Erythroblast (primary cell): Measurements from ENCODE around the gene NOX1.
"Not testable (repeated sequence)": the region's sequence is repeated elsewhere in the genome, so short reads cannot be mapped to it uniquely, and the experiment has no call there.

ENCODE experiments used
- DNase-seq, 2 experiments: peaks; one replicate each; lab custom pipeline; 2025; lab: John Stamatoyannopoulos, UW
- GATA1 ChIP-seq: IDR thresholded peaks from 2 replicates; pipeline ENCODE4 v1.6.1; 2011; ENCODE audit warnings: low read depth, mild to moderate bottlenecking, control low read depth, low read length, moderate library complexity
- POLR2A ChIP-seq: IDR thresholded peaks from 2 replicates; pipeline ENCODE4 v1.6.1; 2011; ENCODE audit warnings: mild to moderate bottlenecking, low read length

NOX1 gene

GRCh38 chrX:100852810-100853209, 21.3 kb downstream of the NOX1 start:
- no peak for DNase-seq
- TF ChIP-seq POLR2A, result no peak
- TF ChIP-seq GATA1, result no peak

- TF ChIP-seq POLR2A, result no peak
- TF ChIP-seq GATA1, result no peak
These were observed 23.8 kb downstream of the NOX1 start for GRCh38 chrX:100850317-100850716.

GRCh38 chrX:100831219-100831946, 42.8 kb downstream of the NOX1 start:
- no peak for TF ChIP-seq POLR2A
- no peak for TF ChIP-seq GATA1
- no peak for DNase-seq

More at GRCh38 chrX:100850317-100850716, 23.8 kb downstream of the NOX1 start:
- DNase-seq, result no peak

- TF ChIP-seq POLR2A (no peak), GATA1 (no peak)
- no peak for DNase-seq
These were observed 43.6 kb downstream of the NOX1 start for GRCh38 chrX:100830547-100830946.

GRCh38 chrX:100830143-100830542, 44.0 kb downstream of the NOX1 start:
- no peak for DNase-seq
- TF ChIP-seq POLR2A, result no peak
- TF ChIP-seq GATA1, result no peak

- DNase-seq, result no peak
- TF ChIP-seq POLR2A, result no peak
- TF ChIP-seq GATA1, result no peak
These were observed 44.4 kb downstream of the NOX1 start for GRCh38 chrX:100829730-100830129.

GRCh38 chrX:100819837-100820666, 54.1 kb downstream of the NOX1 start, which contains the start of gene CSTF2:
TSS of gene CSTF2 (plus strand) at chrX:100820391. CDS start at chrX:100820417, 26 bp downstream.
- TF ChIP-seq POLR2A, result peak; percentile 66
- no peak for TF ChIP-seq GATA1
- peak; percentile 89 to 91 for DNase-seq

GRCh38 chrX:100819534-100819836, 54.7 kb downstream of the NOX1 start:
- DNase-seq, result no peak
- TF ChIP-seq GATA1 (no peak), POLR2A (no peak)

GRCh38 chrX:100817340-100817739, 56.8 kb downstream of the NOX1 start:
- TF ChIP-seq GATA1, result no peak
- no peak for TF ChIP-seq POLR2A
- DNase-seq, result no peak

GRCh38 chrX:100812216-100813158, 61.7 kb downstream of the NOX1 start:
- TF ChIP-seq POLR2A (no peak), GATA1 (no peak)

GRCh38 chrX:100808265-100808664, 65.9 kb downstream of the NOX1 start:
- DNase-seq, result not testable (repeated sequence)

More at GRCh38 chrX:100812216-100813158, 61.7 kb downstream of the NOX1 start:
- no peak for DNase-seq

- no peak for TF ChIP-seq POLR2A
- TF ChIP-seq GATA1, result no peak
- no peak for DNase-seq
These were observed 69.4 kb downstream of the NOX1 start for GRCh38 chrX:100804780-100805179.

- TF ChIP-seq GATA1 (no peak), POLR2A (no peak)
- DNase-seq, result no peak
These were observed 71.3 kb downstream of the NOX1 start for GRCh38 chrX:100802843-100803242.

GRCh38 chrX:100798484-100799214, 75.5 kb downstream of the NOX1 start:
- no peak for DNase-seq
- TF ChIP-seq GATA1 (no peak), POLR2A (no peak)
